Measurements from ENCODE around the gene FAM184A. TPM values are rescaled to one million over a fixed set of nuclear protein-coding genes. Genes with fewer than 3 reads are reported as not detected.

The FAM184A gene
- total RNA-seq, 1 experiment from 2014 or later: 8.6 TPM

GRCh38 chr6:119040636-119041035 is 37.8 kb downstream of the FAM184A start:
- DNase-seq: no peak
- BruUV-seq (replicated peaks): no TSS peak
- Mint-ChIP-seq H3K27me3 (ENCODE audit: unreplicated experiment) (no peaks in the 10 kb centered on the region), H3K9me3 (ENCODE audit: low read depth, unreplicated experiment) (no peaks in the 10 kb centered on the region), H3K27ac (ENCODE audit: unreplicated experiment) (no peak overlapping the region), H3K36me3 (ENCODE audit: insufficient read depth, unreplicated experiment) (no peaks in the 10 kb centered on the region), H3K4me1 (ENCODE audit: low read depth, unreplicated experiment) (no peaks in the 10 kb centered on the region), H3K4me3 (ENCODE audit: low read depth, unreplicated experiment) (no peak overlapping the region)
- CTCF ChIA-PET: no interaction called here
- TF ChIP-seq CTCF (IDR thresholded peaks at IDR 0.05; ENCODE audit: unreplicated experiment): no peak
- intact Hi-C loops (cut with micrococcal nuclease; ENCODE audit: unreplicated experiment): no loop called here

- H3K4me1 Mint-ChIP-seq (ENCODE audit: low read depth, unreplicated experiment): no peaks in the 10 kb centered on the region
- H3K9me3 Mint-ChIP-seq (ENCODE audit: low read depth, unreplicated experiment): no peaks in the 10 kb centered on the region
- no peak for DNase-seq
- CTCF ChIA-PET: no interaction called here
- no peak overlapping the region for H3K27ac Mint-ChIP-seq (ENCODE audit: unreplicated experiment)
- no peaks in the 10 kb centered on the region for H3K27me3 Mint-ChIP-seq (ENCODE audit: unreplicated experiment)
- TF ChIP-seq CTCF (IDR thresholded peaks at IDR 0.05; ENCODE audit: unreplicated experiment): no peak
- intact Hi-C loops (cut with micrococcal nuclease; ENCODE audit: unreplicated experiment): no loop called here
- no peak overlapping the region for H3K4me3 Mint-ChIP-seq (ENCODE audit: low read depth, unreplicated experiment)
- no peaks in the 10 kb centered on the region for H3K36me3 Mint-ChIP-seq (ENCODE audit: insufficient read depth, unreplicated experiment)
- BruUV-seq (replicated peaks): no TSS peak
Observed at GRCh38 chr6:119040229-119040628, 38.2 kb downstream of the FAM184A start.

- BruUV-seq (replicated peaks): no TSS peak
- intact Hi-C loops (cut with micrococcal nuclease; ENCODE audit: unreplicated experiment): no loop called here
- no peak for TF ChIP-seq CTCF (IDR thresholded peaks at IDR 0.05; ENCODE audit: unreplicated experiment)
Observed at GRCh38 chr6:119037941-119038623, 40.4 kb downstream of the FAM184A start.

GRCh38 chr6:119037264-119037663 is 41.2 kb downstream of the FAM184A start:
- CTCF ChIA-PET: no interaction called here
- H3K9me3 Mint-ChIP-seq (ENCODE audit: low read depth, unreplicated experiment): no peaks in the 10 kb centered on the region

More at GRCh38 chr6:119037941-119038623, 40.4 kb downstream of the FAM184A start:
- DNase-seq: no peak
- CTCF ChIA-PET: no interaction called here
- Mint-ChIP-seq H3K27ac (ENCODE audit: unreplicated experiment) (no peak overlapping the region), H3K36me3 (ENCODE audit: insufficient read depth, unreplicated experiment) (no peaks in the 10 kb centered on the region), H3K4me3 (ENCODE audit: low read depth, unreplicated experiment) (no peak overlapping the region), H3K9me3 (ENCODE audit: low read depth, unreplicated experiment) (no peaks in the 10 kb centered on the region), H3K27me3 (ENCODE audit: unreplicated experiment) (no peaks in the 10 kb centered on the region), H3K4me1 (ENCODE audit: low read depth, unreplicated experiment) (no peaks in the 10 kb centered on the region)

More at GRCh38 chr6:119037264-119037663, 41.2 kb downstream of the FAM184A start:
- no peak for DNase-seq
- no peak overlapping the region for H3K27ac Mint-ChIP-seq (ENCODE audit: unreplicated experiment)
- H3K4me3 Mint-ChIP-seq (ENCODE audit: low read depth, unreplicated experiment): no peak overlapping the region
- H3K36me3 Mint-ChIP-seq (ENCODE audit: insufficient read depth, unreplicated experiment): no peaks in the 10 kb centered on the region
- no peaks in the 10 kb centered on the region for H3K4me1 Mint-ChIP-seq (ENCODE audit: low read depth, unreplicated experiment)
- intact Hi-C loops (cut with micrococcal nuclease; ENCODE audit: unreplicated experiment): no loop called here
- no peaks in the 10 kb centered on the region for H3K27me3 Mint-ChIP-seq (ENCODE audit: unreplicated experiment)
- TF ChIP-seq CTCF (IDR thresholded peaks at IDR 0.05; ENCODE audit: unreplicated experiment): no peak
- no TSS peak for BruUV-seq (replicated peaks)

Data from Calu3 (cell line).